GM21619 (cell line): Measurements from ENCODE around the gene SPRY1.
A peak's percentile ranks its signal among the peaks of the same experiment; 100 is the strongest.

Experiments used
- ATAC-seq: cut with Tn5 transposase; IDR thresholded peaks from one replicate; pipeline ENCODE4 v1.9.1; 2021; ENCODE audit not compliant: unreplicated experiment

The SPRY1 gene

GRCh38 chr4:123438031-123438430 lies 41.4 kb downstream of the SPRY1 start:
- ATAC-seq: no peak

- ATAC-seq: peak; percentile 73
Observed at GRCh38 chr4:123443401-123444289, 47.0 kb downstream of the SPRY1 start.

- peak; percentile 88 for ATAC-seq
Observed at GRCh38 chr4:123444290-123444731, 47.7 kb downstream of the SPRY1 start.

DNA sequence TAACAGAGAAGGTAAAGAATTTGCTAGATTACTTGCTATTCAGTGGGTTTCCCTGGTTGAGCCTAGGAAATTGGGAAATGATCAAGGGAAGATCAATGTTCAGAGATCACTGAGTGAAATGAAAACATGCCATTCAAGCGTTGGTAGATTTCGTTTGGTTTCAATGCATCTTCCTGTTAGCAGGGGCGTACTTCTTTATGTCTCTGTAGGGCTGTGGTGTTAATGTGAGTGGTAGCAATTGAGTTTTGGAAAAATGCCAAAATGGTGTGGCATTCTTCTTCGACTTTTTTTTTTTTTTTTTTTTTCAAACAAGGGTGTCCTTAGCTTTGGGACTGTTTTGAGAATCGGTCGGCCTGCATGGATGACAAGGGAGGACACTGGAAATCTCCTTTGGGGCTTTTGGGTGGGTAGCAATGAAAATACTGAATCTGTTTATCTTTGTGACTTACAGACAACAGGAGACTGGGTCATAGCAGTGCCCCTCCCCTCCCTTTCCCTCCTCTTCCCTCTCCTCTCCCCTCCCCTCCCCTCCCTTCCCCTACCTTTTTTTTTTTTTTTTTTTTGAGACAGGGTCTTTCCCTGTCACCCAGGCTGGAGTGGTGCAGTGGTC lies 50.4 kb downstream of the SPRY1 start:
- no peak for ATAC-seq

DNA sequence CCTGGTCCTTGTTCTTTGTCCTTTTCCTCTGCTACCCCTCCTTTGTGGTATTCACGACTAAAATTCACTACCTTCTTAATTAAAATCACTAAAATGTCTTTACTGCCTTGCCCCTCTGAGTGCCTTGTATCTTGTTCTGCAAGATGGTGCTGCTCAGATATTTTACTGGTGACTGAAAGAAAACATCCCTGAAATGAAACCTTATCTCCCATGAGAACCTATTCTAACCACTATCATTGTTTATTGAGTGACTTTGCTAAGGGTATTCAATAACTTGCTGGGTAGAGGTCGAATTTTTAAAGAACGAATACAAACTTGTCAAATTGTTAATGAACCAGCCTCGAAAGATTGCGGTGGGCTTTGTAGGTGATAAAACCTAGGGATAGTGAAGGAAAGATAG lies 52.8 kb downstream of the SPRY1 start:
- peak; percentile 16 for ATAC-seq

GRCh38 chr4:123449780-123450179 lies 53.2 kb downstream of the SPRY1 start:
- ATAC-seq: peak; percentile 91

GRCh38 chr4:123450393-123450792 lies 53.8 kb downstream of the SPRY1 start:
- ATAC-seq: no peak

GRCh38 chr4:123452616-123453015 lies 56.0 kb downstream of the SPRY1 start:
- no peak for ATAC-seq

DNA sequence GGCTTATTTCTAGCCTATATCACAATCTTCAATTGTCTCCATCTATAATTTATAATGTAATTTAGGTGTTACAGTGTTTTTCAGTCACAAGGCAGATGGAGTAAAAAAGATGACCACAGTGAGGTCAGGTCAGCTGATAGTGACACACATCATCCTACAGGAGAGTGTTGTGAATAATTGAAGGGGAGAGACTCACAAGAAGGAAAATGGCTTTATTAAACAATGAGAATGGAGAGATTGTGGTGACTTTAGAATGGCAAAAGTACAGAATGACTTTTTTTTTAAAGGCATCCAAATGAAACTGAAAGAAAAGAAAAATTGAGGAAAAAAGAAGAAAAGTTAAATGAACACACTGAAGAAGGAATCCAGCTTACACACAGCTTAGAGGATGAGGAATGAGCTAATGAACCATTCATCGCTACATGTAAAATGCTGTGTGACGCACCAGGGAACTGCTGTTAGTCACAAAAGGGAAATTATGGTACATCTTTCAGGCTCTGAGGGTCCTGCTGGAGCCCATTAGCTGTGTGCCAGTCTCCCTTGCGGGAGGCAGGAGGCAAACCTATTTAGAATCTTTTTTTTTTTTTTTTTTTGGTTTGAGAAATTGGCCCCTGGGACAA lies 56.6 kb downstream of the SPRY1 start:
- no peak for ATAC-seq
